DMS79 treated with DMSO at 0.1 percent for 48 hours (cell line): ENCODE measurements around the gene FOXF1.

ENCODE experiments used
- DNase-seq: peaks from one replicate; lab custom pipeline; 2025; lab: John Stamatoyannopoulos, UW

Gene FOXF1

DNA sequence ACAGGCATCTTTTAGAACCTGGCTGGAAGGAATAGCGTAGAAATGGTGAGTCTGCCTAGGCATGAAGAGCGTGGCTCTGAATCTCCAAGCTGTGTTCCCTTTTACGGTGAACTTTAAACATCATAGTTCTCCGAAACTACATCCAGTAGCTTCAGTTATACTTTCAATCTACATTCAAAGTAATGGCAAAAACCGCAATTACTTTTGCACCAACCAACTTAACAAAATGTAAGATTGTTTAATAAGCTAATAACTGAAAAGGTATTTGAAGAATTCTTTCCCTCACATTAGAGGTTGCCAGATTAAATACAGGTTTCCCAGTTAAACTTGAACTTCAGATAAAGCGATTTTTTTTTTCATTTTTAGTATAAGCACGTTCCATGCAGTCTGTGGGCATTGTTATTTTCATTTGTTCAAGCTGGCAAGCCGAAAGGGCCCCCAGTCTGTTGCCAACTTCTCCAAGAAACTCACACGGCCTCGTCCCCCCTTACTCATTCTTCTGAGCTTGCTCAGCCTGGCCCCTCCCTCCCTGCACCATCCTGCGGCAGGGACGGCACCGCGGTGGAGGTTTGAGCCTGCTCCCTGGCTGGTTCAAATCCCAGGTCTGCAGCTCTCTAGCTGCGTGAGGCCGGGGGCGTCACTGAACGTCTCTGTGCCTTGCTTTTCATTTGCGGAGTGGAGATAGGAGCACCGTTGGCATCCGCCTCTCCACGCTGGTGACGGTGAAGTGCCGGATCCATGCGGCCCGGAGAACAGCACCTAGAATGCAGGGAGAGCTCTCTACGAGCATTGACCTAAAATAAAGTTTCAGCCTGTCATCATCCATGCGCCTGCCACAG, 48.2 kb downstream of the FOXF1 start:
- DNase-seq = no peak

GRCh38 chr16:86559802-86560305, 49.5 kb downstream of the FOXF1 start:
- no peak for DNase-seq

GRCh38 chr16:86562356-86562755, 52.0 kb downstream of the FOXF1 start:
- DNase-seq = no peak

DNA sequence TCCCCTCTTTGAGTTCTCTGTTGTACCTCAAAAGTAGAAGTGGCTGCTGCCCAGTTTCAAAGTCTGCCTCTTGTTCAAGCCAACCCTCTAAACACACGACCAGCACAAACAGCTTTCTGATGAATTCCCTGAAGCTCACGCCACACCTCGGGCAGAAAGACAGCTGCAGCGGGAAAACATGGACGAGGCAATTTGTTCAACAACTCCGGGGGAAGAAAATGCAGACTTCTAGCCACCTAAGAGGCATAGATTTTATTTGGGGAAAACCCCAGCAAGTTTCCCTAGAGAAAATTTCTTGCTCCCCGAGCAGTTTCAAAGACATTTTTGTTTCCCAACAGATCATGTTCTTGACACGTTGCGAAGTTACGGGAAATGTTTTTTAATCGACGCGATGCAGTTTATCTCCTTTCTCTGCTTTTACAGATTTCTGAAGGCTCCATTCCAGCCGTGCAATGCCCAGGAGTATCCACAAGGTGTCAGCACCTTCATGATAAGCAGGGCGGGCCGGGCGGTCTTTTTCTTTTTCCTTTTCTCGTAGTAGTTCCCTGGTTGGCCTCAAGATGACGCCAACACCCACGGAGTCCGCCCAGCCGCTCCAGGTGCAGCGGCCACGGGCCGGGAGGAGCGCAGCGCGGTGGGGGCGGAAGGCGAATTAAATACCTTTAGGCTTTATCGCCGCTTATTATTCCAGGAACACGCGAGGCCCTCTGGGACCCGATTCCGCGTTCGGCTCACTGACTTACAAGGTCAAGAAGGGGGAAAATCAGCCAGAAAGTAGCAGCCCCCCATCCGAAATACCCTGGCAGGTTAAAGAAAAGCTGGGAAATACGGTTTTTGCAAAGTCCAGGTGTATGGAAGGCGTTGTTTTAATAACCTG, 53.4 kb downstream of the FOXF1 start:
- DNase-seq = peak; percentile 38
